ENCODE data around the gene DEFB128.

GRCh38 chr20:215796-216195, 26.3 kb upstream of the DEFB128 start:
- TF ChIP-seq POLR2AphosphoS5 (IDR thresholded peaks at IDR 0.05; ENCODE audit: low read depth, low read length) = no peak
- TF ChIP-seq POLR2A (IDR thresholded peaks at IDR 0.05; ENCODE audit: low read depth, low read length) = no peak

Measured in GM12892 (cell line).